SK-N-SH (cell line): ENCODE measurements around the gene UBAC2. TPM values are rescaled to one million over a fixed set of nuclear protein-coding genes. Genes with fewer than 3 reads are reported as not detected.

ENCODE experiments used
- CTCF ChIA-PET: fragments of 300-600, 350-600 bp; formaldehyde crosslinking; extraction: SDS; loops from one replicate; lab custom pipeline; 2021; lab: Yijun Ruan, JAX
- POLR2A ChIA-PET: fragments of 350-600 bp; sonication (Branson Sonifier 250); formaldehyde crosslinking; extraction: SDS; loops from one replicate; lab custom pipeline; 2020; ENCODE audit warnings: antibody characterized with exemption, inconsistent platforms; lab: Yijun Ruan, JAX
- DNase-seq: peaks from one replicate; pipeline ENCODE4 v3.0.0; 2012
- H2AFZ ChIP-seq: fragments of 200-600 bp; sonication (generic); 2 replicates; pipeline ENCODE4 v1.8.1; 2016; ENCODE audit warnings: antibody characterized with exemption, mild to moderate bottlenecking, low read depth
- H3F3A ChIP-seq: fragments of 200-600 bp; sonication (generic); replicated peaks from 2 replicates; pipeline ENCODE3; 2016; ENCODE audit warnings: antibody characterized with exemption, mild to moderate bottlenecking; ENCODE audit not compliant: insufficient read depth
- H3K27ac ChIP-seq, 2 experiments: fragments of 200-500 bp in 1 of 2; fragments of 200-600 bp in 1 of 2; sonication (Bioruptor generic) in 1 of 2; sonication (generic), shearing (Covaris generic) in 1 of 2; 2 replicates each; pipeline versions ENCODE4 v1.5.1 to v1.6.1; 2014 to 2016; ENCODE audit warnings: low read depth in 2 of 2, inconsistent platforms in 1 of 2, low read length in 1 of 2, mild to moderate bottlenecking in 1 of 2, mixed read lengths in 1 of 2
- H3K27me3 ChIP-seq: fragments of 200-600 bp; sonication (generic), shearing (Covaris generic); 2 replicates; pipeline ENCODE4 v1.6.1; 2016; ENCODE audit warnings: mixed run types; ENCODE audit not compliant: insufficient read depth
- H3K36me3 ChIP-seq, 2 experiments: fragments of 200-500 bp in 1 of 2; fragments of 200-600 bp in 1 of 2; sonication (Bioruptor generic) in 1 of 2; sonication (generic) in 1 of 2; replicated peaks in 1 of 2; 2 replicates each; pipeline versions ENCODE3 to v1.5.1; 2014 to 2016; ENCODE audit warnings: low read length in 1 of 2, mild to moderate bottlenecking in 1 of 2; ENCODE audit not compliant: insufficient read depth in 2 of 2, control insufficient read depth in 1 of 2
- H3K4me1 ChIP-seq, 2 experiments: fragments of 200-500 bp in 1 of 2; fragments of 200-600 bp in 1 of 2; sonication (Bioruptor generic) in 1 of 2; sonication (generic), shearing (Covaris generic) in 1 of 2; 2 replicates each; pipeline versions ENCODE4 v1.5.1 to v1.6.1; 2014 to 2016; ENCODE audit warnings: low read depth in 1 of 2, low read length in 1 of 2, mixed run types in 1 of 2; ENCODE audit not compliant: insufficient read depth in 2 of 2, control insufficient read depth in 1 of 2
- H3K4me2 ChIP-seq: fragments of 200-600 bp; sonication (generic), shearing (Covaris generic); 2 replicates; pipeline ENCODE4 v1.6.1; 2017; ENCODE audit warnings: mixed run types
- H3K4me3 ChIP-seq, 2 experiments: fragments of 200-500 bp in 1 of 2; fragments of 200-600 bp in 1 of 2; sonication (Bioruptor generic) in 1 of 2; sonication (generic), shearing (Covaris generic) in 1 of 2; 2 replicates each; pipeline versions ENCODE4 v1.5.1 to v1.8.1; 2014 to 2016; ENCODE audit warnings: low read depth in 2 of 2, inconsistent platforms in 1 of 2, low read length in 1 of 2, mild to moderate bottlenecking in 1 of 2, mixed read lengths in 1 of 2, moderate library complexity in 1 of 2
- H3K79me2 ChIP-seq: fragments of 200-600 bp; sonication (generic); 2 replicates; pipeline ENCODE4 v1.8.1; 2017; ENCODE audit warnings: mild to moderate bottlenecking; ENCODE audit not compliant: insufficient read depth
- H3K9ac ChIP-seq: fragments of 200-600 bp; sonication (generic); 2 replicates; pipeline ENCODE4 v1.6.1; 2017; ENCODE audit warnings: mixed run types
- H3K9me2 ChIP-seq: fragments of 200-600 bp; sonication (generic); 2 replicates; pipeline ENCODE4 v1.6.1; 2017; ENCODE audit warnings: mixed run types
- H3K9me3 ChIP-seq: fragments of 200-600 bp; sonication (generic); 2 replicates; pipeline ENCODE4 v1.6.1; 2017; ENCODE audit warnings: mixed run types, mild to moderate bottlenecking, moderate library complexity
- H4K20me1 ChIP-seq: fragments of 200-600 bp; sonication (generic); 2 replicates; pipeline ENCODE4 v1.6.1; 2017; ENCODE audit warnings: mild to moderate bottlenecking, mixed run types; ENCODE audit not compliant: insufficient read depth
- ELF1 ChIP-seq: IDR thresholded peaks from 2 replicates; pipeline ENCODE4 v1.4.0; 2012
- FOSL2 ChIP-seq: IDR thresholded peaks from 2 replicates; pipeline ENCODE4 v1.4.0; 2012; ENCODE audit warnings: low read depth, mild to moderate bottlenecking, moderate library complexity, borderline replicate concordance
- GABPA ChIP-seq: IDR thresholded peaks from 2 replicates; pipeline ENCODE4 v1.4.0; 2012; ENCODE audit warnings: low read depth, mild to moderate bottlenecking
- JUND ChIP-seq: IDR thresholded peaks from 2 replicates; pipeline ENCODE4 v1.4.0; 2012
- MXI1 ChIP-seq: IDR thresholded peaks from 2 replicates; pipeline ENCODE4 v1.6.1; 2012; ENCODE audit warnings: mild to moderate bottlenecking, low read depth, low read length, improper control_type of control experiment
- NRF1 ChIP-seq: IDR thresholded peaks from 2 replicates; pipeline ENCODE4 v1.6.1; 2012; ENCODE audit warnings: low read depth, mild to moderate bottlenecking, low read length
- POLR2AphosphoS5 ChIP-seq: IDR thresholded peaks from 2 replicates; pipeline ENCODE4 v1.6.1; 2012; ENCODE audit warnings: low read depth, low read length
- RCOR1 ChIP-seq: fragments of 150-350 bp; IDR thresholded peaks from 2 replicates; pipeline ENCODE4 v1.6.1; 2017; ENCODE audit warnings: antibody characterized with exemption, low read length
- RFX5 ChIP-seq: IDR thresholded peaks from 2 replicates; pipeline ENCODE4 v1.6.1; 2012; ENCODE audit warnings: mild to moderate bottlenecking, improper control_type of control experiment, low read length
- SMC3 ChIP-seq: IDR thresholded peaks from 2 replicates; pipeline ENCODE4 v1.6.1; 2012; ENCODE audit warnings: low read depth, low read length, improper control_type of control experiment
- TCF12 ChIP-seq: IDR thresholded peaks from 2 replicates; pipeline ENCODE4 v1.4.0; 2012
- YY1 ChIP-seq: IDR thresholded peaks from 2 replicates; pipeline ENCODE4 v1.4.0; 2012; ENCODE audit warnings: low read depth, mild to moderate bottlenecking
- WGBS: methylation state at CpG from one replicate; pipeline ENCODE4 v1.1.6; 2017; ENCODE audit warnings: low lambda C conversion rate; 5-methylcytosine and 5-hydroxymethylcytosine counted together
- polyA plus RNA-seq, 3 experiments: library from polyadenylated mRNA; depleted of rRNA; stranded (reverse); fragments of >200 nt; gene quantifications; 2 replicates each; pipeline ENCODE4 v1.2.3, GENCODE V29; 2012
- TF ChIP-seq, protein P1 (sequence below): fragments of 150-350 bp; IDR thresholded peaks from 2 replicates; pipeline ENCODE4 v1.6.1; 2017; ENCODE audit warnings: antibody characterized with exemption, low read length, low read depth, borderline replicate concordance
- TF ChIP-seq, protein P2 (sequence below): IDR thresholded peaks from 2 replicates; pipeline ENCODE4 v1.4.0; 2012; ENCODE audit warnings: low read depth, borderline replicate concordance
- TF ChIP-seq, protein P3 (sequence below): fragments of 200-600 bp; sonication (generic); IDR thresholded peaks from 2 replicates; pipeline ENCODE4 v1.6.1; 2017; ENCODE audit warnings: antibody characterized with exemption, mild to moderate bottlenecking, moderate library complexity
- TF ChIP-seq, protein P4 (sequence below): IDR thresholded peaks from 2 replicates; pipeline ENCODE4; 2012
- TF ChIP-seq, protein P5 (sequence below): IDR thresholded peaks from 2 replicates; pipeline ENCODE4 v1.6.1; 2012; ENCODE audit warnings: mild to moderate bottlenecking, low read depth, low read length, moderate library complexity
- TF ChIP-seq, protein P6 (sequence below): IDR thresholded peaks from 2 replicates; pipeline ENCODE4 v1.4.0; 2012; ENCODE audit warnings: low read depth, borderline replicate concordance

The UBAC2 gene
- polyA plus RNA-seq, 1 of the 3 experiments (the other 2 are of a cell fraction), result 79.0 TPM

DNA sequence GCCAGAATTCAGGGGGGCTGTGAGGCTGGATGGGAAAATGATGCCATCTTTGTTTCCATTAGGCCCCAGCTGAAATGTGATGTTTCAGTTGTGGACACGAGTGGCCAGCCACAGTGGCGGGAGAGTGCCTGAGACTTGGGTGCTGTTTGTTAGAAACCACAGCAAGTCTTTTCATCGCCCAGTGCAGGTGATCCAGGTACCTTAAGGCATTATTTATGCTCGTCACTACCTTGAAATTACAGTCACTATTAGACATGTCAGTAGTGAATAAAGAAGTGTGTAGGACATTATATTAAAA lies 218.1 kb downstream of the UBAC2 start:
- POLR2A ChIA-PET, result no interaction called here
- CTCF ChIA-PET, result interaction anchor here (0.9 to 4.8 kb wide), 6 partner anchors 13 to 149 kb away, joined by 3 to 33 read pairs (median 4); no protein-coding TSS in a partner anchor
- H2AFZ ChIP-seq, result no peak overlapping the region
- H4K20me1 ChIP-seq, result no peaks in the 10 kb centered on the region
- no peak overlapping the region for H3K27ac ChIP-seq
- no peaks in the 10 kb centered on the region; the same call in 1 of the 2 replicates for H3K27me3 ChIP-seq
- H3K4me2 ChIP-seq, result no peak overlapping the region
- no peaks in the 10 kb centered on the region for H3K36me3 ChIP-seq
- H3K4me3 ChIP-seq, result no peak overlapping the region
- no peaks in the 10 kb centered on the region for H3F3A ChIP-seq
- 71% methylated on average over 4 of the region's 4 CpGs for WGBS
- H3K9me3 ChIP-seq, result no peaks in the 10 kb centered on the region
- TF ChIP-seq, protein P1, sequence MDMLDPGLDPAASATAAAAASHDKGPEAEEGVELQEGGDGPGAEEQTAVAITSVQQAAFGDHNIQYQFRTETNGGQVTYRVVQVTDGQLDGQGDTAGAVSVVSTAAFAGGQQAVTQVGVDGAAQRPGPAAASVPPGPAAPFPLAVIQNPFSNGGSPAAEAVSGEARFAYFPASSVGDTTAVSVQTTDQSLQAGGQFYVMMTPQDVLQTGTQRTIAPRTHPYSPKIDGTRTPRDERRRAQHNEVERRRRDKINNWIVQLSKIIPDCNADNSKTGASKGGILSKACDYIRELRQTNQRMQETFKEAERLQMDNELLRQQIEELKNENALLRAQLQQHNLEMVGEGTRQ, result no peak
- TF ChIP-seq JUND, result no peak
- TF ChIP-seq, protein P2, sequence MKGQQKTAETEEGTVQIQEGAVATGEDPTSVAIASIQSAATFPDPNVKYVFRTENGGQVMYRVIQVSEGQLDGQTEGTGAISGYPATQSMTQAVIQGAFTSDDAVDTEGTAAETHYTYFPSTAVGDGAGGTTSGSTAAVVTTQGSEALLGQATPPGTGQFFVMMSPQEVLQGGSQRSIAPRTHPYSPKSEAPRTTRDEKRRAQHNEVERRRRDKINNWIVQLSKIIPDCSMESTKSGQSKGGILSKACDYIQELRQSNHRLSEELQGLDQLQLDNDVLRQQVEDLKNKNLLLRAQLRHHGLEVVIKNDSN, result no peak
- no peak for TF ChIP-seq MXI1
- TF ChIP-seq SMC3, result no peak
- no peak for TF ChIP-seq TCF12
- TF ChIP-seq RFX5, result no peak
- no peak for TF ChIP-seq FOSL2
- TF ChIP-seq NRF1, result no peak
- TF ChIP-seq, protein P3, sequence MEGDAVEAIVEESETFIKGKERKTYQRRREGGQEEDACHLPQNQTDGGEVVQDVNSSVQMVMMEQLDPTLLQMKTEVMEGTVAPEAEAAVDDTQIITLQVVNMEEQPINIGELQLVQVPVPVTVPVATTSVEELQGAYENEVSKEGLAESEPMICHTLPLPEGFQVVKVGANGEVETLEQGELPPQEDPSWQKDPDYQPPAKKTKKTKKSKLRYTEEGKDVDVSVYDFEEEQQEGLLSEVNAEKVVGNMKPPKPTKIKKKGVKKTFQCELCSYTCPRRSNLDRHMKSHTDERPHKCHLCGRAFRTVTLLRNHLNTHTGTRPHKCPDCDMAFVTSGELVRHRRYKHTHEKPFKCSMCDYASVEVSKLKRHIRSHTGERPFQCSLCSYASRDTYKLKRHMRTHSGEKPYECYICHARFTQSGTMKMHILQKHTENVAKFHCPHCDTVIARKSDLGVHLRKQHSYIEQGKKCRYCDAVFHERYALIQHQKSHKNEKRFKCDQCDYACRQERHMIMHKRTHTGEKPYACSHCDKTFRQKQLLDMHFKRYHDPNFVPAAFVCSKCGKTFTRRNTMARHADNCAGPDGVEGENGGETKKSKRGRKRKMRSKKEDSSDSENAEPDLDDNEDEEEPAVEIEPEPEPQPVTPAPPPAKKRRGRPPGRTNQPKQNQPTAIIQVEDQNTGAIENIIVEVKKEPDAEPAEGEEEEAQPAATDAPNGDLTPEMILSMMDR, result no peak
- TF ChIP-seq GABPA, result no peak
- H3K79me2 ChIP-seq, result no peaks in the 10 kb centered on the region
- no peaks in the 10 kb centered on the region; a peak in 1 of 4 replicates for H3K4me1 ChIP-seq
- no peaks in the 10 kb centered on the region for H3K9me2 ChIP-seq
- H3K9ac ChIP-seq, result no peak overlapping the region
- no peak for DNase-seq

DNA sequence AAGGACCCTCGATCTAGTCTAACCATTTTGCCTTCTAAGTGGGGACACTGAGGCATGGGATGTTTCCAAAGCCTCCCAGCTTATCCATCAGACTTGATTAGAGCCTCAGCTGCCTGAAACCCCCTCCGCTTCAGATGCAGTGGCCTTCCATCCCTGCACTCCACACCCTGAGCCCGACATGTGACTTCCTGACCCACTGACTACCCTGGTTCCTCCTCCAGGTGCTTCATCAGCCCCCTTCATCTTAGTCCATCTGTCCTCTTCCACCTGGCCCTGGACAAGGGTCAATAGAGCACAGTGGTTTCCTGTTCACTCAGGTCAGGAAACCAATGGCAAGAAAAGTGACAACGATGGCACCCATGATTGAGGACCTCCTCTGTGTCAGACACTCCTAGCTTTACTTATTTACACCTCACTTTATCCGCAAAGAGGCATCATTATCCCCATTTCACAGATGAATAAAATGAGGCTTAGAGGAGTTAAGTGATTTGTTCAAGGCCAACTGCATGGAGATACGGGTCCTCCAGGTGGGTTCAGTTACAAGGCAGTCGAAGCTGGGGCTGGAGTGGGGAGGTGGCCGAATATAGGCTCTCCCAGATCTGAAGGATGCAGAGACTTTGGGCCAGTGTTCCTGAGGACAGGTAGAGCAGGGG lies 219.1 kb downstream of the UBAC2 start:
- WGBS, result 69% methylated on average over 8 of the region's 8 CpGs
- no peak for DNase-seq
- Histone ChIP-seq H3K4me1 (no peaks in the 10 kb centered on the region; a peak in 1 of 4 replicates), H3K79me2 (no peaks in the 10 kb centered on the region), H2AFZ (no peak overlapping the region), H3K9me2 (no peaks in the 10 kb centered on the region), H3K36me3 (no peaks in the 10 kb centered on the region), H3K9ac (no peak overlapping the region), H3K27ac (no peak overlapping the region), H3K27me3 (no peaks in the 10 kb centered on the region; the same call in 1 of the 2 replicates), H3F3A (no peaks in the 10 kb centered on the region), H3K4me3 (no peak overlapping the region), H3K4me2 (no peak overlapping the region), H3K9me3 (no peaks in the 10 kb centered on the region), H4K20me1 (no peaks in the 10 kb centered on the region)
- POLR2A ChIA-PET, result no interaction called here
- CTCF ChIA-PET, result interaction anchor here (0.9 to 4.8 kb wide), 4 partner anchors 17 to 150 kb away, joined by 3 to 33 read pairs (median 6); no protein-coding TSS in a partner anchor
- TF ChIP-seq, protein P4, sequence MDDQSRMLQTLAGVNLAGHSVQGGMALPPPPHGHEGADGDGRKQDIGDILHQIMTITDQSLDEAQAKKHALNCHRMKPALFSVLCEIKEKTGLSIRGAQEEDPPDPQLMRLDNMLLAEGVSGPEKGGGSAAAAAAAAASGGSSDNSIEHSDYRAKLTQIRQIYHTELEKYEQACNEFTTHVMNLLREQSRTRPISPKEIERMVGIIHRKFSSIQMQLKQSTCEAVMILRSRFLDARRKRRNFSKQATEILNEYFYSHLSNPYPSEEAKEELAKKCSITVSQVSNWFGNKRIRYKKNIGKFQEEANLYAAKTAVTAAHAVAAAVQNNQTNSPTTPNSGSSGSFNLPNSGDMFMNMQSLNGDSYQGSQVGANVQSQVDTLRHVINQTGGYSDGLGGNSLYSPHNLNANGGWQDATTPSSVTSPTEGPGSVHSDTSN, result no peak
- TF ChIP-seq ELF1, result no peak
- TF ChIP-seq YY1, result no peak
- no peak for TF ChIP-seq SMC3
- no peak for TF ChIP-seq GABPA
- TF ChIP-seq, protein P5, sequence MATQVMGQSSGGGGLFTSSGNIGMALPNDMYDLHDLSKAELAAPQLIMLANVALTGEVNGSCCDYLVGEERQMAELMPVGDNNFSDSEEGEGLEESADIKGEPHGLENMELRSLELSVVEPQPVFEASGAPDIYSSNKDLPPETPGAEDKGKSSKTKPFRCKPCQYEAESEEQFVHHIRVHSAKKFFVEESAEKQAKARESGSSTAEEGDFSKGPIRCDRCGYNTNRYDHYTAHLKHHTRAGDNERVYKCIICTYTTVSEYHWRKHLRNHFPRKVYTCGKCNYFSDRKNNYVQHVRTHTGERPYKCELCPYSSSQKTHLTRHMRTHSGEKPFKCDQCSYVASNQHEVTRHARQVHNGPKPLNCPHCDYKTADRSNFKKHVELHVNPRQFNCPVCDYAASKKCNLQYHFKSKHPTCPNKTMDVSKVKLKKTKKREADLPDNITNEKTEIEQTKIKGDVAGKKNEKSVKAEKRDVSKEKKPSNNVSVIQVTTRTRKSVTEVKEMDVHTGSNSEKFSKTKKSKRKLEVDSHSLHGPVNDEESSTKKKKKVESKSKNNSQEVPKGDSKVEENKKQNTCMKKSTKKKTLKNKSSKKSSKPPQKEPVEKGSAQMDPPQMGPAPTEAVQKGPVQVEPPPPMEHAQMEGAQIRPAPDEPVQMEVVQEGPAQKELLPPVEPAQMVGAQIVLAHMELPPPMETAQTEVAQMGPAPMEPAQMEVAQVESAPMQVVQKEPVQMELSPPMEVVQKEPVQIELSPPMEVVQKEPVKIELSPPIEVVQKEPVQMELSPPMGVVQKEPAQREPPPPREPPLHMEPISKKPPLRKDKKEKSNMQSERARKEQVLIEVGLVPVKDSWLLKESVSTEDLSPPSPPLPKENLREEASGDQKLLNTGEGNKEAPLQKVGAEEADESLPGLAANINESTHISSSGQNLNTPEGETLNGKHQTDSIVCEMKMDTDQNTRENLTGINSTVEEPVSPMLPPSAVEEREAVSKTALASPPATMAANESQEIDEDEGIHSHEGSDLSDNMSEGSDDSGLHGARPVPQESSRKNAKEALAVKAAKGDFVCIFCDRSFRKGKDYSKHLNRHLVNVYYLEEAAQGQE, result no peak
- TF ChIP-seq RCOR1, result no peak
- TF ChIP-seq, protein P6, sequence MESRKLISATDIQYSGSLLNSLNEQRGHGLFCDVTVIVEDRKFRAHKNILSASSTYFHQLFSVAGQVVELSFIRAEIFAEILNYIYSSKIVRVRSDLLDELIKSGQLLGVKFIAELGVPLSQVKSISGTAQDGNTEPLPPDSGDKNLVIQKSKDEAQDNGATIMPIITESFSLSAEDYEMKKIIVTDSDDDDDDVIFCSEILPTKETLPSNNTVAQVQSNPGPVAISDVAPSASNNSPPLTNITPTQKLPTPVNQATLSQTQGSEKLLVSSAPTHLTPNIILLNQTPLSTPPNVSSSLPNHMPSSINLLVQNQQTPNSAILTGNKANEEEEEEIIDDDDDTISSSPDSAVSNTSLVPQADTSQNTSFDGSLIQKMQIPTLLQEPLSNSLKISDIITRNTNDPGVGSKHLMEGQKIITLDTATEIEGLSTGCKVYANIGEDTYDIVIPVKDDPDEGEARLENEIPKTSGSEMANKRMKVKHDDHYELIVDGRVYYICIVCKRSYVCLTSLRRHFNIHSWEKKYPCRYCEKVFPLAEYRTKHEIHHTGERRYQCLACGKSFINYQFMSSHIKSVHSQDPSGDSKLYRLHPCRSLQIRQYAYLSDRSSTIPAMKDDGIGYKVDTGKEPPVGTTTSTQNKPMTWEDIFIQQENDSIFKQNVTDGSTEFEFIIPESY, result no peak
- TF ChIP-seq POLR2AphosphoS5, result no peak
- no peak for TF ChIP-seq MXI1
